COR-L47 (cell line): Measurements from ENCODE around the gene PRR5L.
A peak's percentile ranks its signal among the peaks of the same experiment; 100 is the strongest.

Experiments used
- DNase-seq: peaks from one replicate; lab custom pipeline; 2025; lab: John Stamatoyannopoulos, UW

Gene PRR5L

DNA sequence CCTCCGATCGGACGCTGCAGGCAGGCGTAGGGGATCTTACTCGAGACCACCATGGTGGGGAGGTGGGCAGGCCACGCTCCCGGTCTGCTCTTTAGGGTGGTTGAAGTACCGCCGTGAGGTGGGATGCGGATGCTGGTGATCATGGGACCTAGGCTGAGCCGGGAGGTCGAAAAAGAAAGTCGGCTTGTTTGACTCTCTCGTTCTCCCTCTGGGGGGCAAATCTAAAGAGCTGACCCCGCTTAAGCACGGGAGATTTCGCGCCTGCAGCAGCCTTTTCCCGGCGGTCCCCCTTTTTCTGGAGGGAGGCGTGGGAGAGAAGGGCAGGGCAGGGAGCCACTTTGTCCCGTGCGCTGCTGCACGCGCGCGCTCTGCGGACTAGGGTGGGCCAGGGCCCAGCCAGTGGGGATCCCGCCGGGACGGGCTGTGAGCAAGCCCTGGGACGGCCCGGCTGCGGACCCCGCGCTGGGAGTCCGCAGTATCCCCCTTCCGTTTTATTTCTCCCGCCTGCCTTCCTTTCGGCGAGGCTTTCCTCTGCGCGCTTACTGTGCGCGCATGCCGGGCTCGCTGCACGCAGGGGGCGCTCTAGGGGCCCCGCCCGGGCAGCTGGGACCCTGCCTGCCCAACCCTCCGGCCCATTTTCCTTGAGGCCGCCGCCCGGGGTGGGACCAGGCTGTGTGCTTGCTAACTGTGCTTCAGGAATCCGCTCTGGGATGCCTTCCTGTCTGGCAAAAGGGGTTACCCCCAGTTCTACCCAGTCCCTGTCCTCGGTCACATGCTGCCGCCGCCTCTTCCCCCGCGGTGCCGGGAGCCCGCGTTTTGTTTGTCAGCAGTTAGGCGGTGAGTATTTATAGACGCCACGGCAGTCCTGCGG, 81.0 kb downstream of the PRR5L start:
- DNase-seq, result no peak

DNA sequence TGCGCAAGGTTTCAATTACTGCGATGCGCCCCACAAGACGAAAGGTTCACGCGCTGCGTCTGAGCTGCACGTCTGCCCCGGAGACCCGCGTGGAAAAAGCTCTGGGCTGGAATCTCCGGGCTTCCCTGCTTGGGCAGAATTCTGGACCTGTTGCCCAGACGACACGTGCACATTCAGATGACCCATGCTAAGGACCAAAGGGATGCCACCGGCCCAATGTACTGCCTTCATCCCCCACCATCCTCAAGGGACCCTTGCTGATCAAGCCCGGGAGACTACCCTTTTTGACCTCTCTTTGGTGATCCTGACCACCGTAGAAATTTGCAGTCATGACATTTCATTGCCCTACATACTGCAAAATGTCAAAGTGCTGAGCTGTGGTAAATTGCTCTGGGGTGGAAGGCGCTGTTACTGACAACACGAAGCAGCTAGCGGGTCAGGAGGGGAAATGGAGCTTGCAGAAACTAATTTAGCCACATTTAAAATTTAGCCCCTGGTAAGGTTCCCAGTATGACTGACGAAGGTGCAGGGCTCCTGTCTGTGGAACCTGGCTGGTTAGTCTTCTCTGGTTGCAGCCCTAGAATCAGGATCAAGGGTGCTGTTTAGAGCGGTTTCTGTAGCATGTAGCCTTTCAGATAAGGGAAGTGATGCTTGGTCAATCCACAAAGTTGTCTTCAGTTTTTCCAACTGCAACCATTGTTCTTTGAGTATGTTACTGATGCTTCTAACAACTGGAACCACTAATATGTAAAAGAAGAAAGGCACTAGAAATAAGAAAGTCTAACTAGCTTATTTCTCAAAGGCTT, 81.9 kb downstream of the PRR5L start:
- no peak for DNase-seq

DNA sequence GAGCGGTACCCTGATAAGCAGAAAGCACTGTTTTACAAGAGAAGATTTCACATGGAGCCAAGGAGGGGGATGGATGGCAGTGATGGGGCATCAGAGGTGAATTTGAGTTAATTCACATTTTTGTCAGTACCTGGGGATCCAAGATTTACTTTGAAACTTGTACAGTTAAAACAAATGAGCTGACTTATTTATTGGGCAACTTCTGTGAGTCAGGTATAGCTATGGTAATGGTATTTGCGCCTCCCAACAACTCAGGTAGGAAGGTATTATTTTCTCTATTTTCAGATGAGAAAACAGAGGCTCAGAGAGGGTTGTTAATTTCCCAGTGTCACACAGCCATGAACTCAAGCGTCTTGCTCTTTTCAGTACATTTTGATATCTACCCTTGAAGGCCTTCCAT, 83.6 kb downstream of the PRR5L start:
- DNase-seq, result no peak

DNA sequence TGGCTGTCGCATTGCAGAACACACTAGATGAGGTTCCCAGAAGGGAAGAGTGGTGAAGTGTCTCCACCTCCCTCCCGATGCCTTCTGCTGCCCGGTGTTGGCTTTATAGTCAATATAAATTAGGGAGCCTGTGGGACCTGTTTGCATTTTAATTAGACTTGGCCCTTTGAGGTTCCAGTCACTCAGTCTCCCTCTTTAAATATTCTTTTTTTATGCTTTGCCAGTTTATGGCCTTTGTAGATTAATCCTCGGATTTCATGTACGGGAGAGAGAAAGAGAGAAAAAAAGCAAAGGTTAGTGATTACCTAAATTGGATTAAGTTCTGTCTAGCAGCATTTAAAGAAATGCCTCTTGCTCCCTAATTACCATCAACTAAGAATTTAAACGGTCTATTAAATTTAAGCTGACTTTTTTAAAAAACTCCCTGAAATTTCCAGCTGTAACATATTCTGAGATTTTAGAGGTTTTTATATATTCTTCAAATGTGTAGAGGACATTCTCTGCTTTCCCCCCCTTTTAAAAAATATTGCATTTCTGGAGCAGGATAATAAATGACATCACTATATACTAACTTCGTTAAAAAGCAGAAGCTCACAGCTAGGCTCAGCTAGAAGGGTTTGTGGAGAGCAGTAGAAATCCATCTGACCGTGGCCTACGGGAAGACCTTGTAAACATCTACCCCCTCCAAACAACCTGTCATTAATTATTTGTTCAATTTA, 84.4 kb downstream of the PRR5L start:
- DNase-seq, result no peak

DNA sequence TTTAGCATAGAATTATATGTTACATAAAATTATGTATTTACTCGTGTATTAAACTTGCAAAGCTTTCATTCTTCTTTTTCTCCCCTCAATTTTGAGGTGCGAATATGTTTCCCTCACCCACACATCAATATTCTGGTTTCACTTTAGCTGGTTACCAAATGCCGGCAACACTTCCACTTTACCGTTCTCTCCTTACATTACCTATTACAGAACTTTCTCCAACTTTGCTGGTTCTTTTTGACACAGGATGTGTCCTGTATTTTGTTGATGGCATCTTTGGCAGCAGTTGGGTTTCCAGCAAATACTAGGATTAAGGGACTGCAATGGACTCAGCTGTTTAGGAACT, 84.9 kb downstream of the PRR5L start:
- no peak for DNase-seq

DNA sequence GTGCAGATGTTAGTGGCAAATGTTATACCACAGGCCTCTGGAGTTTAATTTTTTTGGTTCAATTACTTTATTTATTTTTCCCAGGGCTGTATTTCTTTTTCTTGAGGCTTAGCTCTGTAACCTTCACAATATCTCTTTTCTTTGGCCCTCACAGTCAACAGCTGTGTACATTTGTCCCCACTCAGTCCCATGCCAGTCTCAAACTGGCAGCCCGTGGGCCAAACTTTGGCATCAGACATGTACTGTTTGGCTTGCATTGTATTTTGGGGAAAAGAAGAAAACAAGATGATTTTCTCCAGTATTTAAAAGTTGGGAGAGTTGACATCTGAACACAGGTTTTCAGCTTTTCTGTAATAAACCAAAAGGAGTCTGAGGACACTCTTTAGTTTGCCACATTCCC, 87.1 kb downstream of the PRR5L start:
- no peak for DNase-seq

DNA sequence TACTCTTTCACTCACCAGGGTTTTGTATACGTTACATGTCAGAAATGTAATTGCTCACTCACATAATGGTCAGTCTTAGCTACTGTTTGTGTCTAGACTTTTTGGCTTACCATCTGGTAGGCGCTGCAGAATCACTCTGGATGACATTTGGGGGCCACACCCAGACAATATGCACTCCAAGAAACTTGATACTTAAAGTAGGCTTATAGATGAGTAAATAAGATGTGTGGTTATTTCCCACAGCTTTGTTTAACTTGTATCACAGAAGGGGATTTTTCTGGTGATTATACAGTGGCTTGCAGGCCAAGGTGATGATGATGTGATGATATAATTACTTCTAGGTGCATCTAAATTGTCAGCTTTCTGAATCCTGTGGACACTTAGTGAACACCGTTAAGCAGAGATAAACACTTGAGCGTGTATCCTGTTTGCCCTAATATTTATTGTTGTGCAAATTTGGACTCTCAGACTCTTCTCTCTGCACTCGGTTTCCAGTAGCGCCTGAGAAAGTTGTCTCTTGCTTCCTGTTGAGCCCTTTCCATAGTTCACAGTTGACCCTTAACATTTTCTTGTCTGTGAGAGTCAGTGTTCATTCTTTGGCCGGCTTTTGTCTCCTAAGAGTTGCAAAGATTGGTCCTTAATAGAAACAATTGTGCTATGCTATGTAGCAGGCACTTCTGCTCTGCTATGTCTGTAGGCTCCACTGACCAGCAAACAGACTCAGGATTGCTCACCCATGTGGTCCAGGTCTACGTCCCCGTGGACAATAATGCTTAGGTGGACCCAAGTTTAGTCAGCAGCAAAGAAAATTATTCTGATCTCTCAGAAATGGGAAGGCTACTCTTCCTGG, 89.3 kb downstream of the PRR5L start:
- peak; percentile 4 for DNase-seq

DNA sequence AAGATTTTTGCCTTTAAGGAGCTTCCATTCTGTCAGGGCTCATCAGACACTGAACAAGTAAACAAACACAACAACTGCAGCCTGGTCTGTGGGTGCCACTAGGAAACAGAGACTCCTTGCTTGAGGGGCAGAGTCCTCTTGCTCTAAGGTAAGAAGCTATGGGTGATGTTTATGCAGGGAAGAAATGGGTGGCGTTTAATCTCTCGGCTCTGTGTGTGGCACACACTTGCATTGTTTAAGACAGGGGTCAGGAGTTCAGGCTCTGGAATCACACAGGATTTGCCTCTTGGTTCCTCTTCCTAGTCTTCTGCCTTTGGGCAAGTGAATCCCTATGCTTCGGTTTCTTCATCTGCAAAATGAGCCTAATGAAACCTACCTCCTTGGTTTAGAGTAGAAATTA, 90.3 kb downstream of the PRR5L start:
- no peak for DNase-seq

DNA sequence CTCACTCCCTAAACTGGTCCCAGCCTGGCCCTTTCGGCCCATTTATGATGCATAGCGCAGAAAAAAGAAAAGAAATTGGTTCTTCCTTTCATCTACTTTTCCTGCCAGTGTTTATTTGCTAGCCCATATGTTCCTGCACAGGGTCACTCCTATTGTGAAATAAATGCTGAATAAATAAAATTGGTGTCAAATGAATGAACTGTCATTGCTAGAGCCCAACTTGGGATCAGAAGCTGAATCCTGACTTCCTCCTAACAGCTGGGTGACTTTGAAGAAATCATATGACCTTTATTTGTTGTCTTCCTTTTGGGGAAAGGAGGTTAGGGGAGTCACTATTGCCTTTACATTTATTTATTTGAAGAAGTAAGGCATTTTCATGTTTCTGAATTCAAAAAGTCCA, 92.0 kb downstream of the PRR5L start:
- no peak for DNase-seq

DNA sequence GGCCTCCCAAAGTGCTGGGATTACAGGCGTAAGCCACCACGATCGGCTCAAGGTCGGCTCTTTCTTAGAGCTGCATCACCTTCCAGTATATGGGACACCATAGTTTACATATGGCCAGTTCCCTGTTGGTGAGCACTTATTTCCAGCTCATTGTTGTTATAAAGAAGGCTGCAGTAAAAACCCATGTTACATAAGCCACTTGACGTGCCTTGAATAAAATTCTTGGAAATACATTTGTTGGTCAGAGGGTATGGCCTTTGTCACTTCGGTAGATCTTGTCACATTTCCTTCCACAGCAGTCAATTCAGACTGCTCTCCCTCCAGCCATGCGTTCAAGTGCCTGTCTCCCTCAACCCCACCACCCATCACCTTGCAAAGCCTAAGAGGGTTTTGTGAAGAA, 92.9 kb downstream of the PRR5L start:
- DNase-seq, result no peak

DNA sequence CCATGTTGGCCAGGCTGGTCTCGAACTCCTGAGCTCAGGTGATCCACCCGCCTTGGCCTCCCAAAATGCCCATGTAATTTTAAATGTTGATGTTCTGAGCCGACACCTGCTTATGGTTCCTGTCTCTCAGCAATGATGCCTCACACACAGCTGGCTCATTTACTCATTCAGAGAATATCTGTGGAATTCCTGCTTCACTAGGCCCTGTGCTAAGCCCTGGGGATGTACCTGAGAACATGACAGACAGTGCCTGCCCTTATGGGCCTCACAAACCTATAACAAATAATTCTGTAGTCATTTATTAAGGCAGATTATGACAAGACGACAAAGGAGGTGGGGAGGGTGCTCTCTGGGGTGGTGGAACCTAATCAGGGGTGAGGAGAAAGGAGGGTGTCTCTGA, 93.7 kb downstream of the PRR5L start:
- DNase-seq, result no peak

DNA sequence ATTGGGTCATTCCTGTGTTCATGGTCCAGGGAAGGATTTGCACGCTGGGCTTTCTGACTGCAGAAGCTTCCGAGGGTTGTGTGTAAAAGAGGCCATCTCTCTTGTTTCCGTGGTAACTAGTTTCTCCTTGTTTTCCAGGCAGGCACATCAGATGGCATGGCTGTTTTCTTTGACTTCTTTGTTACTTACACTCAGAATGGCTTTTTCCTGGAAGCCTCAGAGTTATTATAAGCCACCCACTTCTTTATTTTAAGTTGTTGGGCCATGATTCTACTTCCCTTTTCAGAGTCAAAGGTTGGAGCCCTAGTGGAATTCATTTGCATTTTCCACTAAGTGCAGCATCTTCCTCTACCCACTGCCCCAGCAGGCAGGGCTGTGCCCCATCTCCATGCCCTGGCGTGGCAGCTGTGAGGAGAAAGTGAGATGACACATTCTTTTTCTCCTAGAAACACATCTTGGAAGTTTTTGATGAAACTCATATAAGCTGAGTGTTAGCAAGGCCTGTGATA, 94.9 kb downstream of the PRR5L start:
- DNase-seq, result no peak

DNA sequence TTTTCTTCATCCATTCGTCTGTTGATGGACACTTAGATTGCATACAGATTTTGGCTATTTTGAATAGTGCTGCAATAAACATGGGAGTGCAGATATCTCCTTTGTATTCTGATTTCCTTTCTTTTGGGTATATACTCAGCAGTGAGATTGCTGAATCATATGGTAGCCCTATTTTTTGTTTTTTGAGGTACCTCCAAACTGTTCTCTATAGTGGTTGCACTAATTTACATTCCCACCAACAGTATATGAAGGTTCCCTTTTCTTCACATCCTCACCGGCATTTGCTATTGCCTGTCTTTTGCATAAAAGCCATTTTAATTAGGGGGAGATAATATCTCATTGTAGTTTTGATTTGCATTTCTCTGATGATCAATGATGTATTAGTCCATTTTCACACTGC, 96.1 kb downstream of the PRR5L start:
- no peak for DNase-seq

DNA sequence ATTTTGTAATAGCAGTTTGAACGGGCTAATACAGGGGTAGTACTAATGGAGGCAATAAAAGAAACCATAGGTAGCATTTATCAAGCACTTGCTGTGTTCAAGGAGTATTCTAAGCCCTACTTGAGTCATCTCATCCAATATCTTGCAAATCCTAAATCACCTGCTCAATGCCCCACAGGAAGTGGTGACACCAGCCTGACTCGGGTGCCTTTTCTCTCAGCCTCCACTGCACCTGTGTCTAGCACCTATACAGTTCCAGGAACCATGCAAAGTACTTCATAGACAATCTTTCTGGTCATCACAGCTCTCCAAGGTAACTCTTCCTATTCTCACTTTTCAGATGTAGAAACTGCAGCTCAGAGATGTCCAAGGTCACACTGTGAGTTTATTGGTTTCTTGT, 98.0 kb downstream of the PRR5L start:
- DNase-seq, result no peak

DNA sequence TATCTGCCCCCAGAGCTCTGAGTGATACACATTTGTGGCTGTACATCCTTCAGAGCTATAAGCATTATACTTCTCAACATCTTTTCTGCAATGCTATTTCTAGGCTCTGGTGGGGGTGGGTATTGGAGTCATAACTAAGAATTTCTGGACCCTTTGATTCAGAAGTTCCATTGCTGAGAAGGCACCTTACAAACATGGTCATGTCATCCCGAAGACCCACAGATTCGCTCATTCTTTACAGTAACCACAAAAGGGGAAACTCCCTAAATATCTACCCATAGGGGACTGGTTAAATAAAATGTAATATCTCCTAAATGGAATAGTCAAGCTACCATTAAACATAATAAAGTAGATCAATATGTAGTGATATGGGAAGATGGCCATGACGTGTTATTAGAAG, 98.8 kb downstream of the PRR5L start:
- no peak for DNase-seq

DNA sequence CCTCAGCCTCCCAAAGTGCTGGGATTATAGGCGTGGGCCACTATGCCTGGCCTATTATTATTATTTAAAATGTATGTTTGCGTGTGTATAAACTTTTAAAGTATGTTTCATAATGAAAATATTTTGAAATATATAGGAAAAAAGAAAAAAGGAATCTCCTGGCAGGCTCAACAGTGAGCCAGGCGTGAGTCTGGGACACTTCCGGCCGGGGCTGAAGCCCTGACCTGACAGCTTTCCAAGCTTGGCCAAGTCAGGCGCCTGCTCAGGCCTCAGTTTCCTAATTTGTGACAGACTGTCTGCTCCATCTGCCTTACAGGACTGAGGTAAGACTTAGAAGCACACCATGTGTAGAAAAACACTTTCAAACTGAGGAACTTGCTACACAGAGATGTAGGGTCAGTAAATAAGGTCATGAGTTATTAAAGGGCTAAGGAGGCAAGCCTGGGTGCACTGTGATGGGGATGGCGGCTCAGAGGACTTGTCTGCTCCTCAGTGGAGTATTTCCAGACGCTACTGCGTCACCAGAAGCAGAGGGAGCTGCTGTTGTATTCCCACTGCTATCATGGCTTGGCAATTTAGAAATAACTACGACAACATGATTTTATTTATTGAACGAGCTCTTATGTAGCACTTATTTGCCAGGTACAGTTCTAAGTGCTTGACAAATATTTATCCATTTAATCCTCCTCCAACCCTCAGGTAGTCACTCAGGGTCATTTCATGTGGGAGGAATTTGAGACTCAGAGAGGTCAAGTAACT, 100.1 kb downstream of the PRR5L start:
- DNase-seq, result no peak

DNA sequence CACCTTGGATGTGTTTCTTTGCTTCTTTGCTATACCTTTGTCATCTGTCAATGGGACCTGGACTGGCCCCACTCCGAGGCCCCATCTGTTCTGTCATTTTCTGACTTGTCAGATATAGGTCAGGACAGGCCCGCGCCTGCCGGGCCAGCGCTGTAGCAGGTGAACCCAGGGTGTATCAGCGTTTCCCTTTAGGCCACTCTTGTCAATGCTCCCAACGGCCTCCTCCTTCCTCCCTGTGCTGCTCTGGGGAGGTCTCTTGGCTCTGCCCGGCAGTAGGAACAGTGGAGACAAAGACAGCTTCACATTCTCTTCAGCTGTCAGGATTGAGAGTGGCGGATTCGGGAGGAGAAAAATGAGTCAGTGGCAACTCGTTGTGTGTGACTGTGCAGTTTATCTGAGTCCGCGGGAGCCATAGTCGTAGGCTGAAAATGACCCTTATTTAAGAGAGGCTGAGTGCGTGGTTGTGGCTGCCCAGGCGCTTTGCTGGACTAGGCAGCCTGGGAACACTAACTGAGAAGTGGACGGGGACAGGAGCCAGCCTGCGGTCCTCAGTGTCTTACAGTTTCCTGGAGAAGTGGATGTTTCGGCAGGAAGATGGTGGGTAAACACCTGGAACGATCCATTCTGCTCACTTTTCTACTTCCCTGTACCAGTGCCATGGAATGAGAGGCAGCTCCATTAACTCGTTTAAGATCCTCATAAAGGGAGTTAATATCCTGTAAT, 102.3 kb downstream of the PRR5L start:
- DNase-seq, result no peak

DNA sequence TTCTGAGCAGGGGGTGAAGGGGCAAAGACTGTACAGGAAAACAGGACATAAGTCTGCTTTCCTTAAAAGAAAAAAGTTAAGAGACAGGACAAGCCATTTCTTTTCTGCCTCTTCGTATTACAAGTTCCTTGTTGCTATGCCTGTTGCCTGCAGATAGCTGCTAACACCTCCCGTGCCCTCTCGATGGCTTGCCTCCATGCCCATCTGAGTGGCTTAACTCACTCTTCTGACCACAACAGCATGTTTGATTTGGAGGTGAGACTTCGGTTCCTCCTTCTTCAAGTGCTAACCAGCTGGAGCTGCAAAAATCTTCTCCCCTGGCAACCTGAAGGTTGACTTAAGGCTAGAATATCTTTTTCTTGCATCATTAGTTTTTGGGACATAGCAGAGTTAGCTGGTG, 103.1 kb downstream of the PRR5L start:
- DNase-seq, result no peak

DNA sequence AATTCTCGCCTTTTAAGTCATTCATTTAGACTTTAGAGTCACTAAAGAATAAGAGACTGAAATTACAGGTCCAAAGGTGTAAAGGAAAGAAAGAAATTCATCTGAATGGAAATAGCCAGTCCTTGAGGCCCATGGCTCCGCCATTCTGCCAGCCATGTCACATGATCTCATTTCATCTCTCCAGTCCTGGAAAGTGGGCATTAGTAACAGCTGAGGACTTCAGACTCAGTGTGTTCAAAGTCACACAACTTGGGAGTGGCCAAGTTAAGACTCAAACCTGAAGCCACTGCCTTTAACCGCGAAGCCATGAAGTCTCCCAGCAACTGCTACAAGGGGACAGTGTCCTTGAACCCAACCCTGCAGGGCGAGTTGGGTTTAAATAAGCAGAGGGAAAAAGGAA, 103.7 kb downstream of the PRR5L start:
- DNase-seq, result no peak

DNA sequence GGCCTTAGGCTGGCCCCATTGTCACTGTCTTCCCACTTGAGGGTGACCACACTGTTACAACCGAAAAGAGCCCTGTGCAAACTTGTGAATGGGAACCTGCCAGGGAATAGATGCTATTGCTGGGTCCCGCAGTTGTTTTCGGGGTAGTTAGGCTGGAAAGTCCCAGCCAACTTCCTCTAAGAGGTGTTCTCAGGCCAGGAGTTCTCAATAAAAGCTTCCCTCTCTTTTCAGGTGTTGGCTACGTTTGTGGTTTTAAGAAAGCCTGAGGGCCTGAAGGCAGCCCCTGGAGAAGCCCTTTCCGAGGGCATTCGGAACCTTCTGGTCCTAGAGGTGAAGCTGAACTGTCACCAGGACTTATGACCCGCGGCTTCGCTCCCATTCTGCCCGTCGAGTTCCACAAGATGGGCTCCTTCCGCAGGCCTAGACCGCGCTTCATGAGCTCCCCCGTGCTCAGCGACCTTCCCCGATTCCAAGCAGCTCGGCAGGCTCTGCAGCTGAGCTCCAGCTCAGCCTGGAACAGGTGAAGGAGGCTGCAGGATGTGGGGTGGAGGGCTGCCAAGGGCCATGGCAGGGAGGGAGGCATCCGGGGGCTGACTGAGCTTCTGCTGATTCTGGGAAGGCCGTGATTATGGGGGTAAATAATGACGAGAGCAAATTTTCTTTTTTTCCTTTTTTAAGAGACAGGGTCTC, 104.8 kb downstream of the PRR5L start:
- DNase-seq, result no peak
